ENCODE results near the gene KIF1A. TPM values are rescaled to one million over a fixed set of nuclear protein-coding genes. Genes with fewer than 3 reads are reported as not detected.

KIF1A gene
- total RNA-seq, 1 experiment from 2014 or later = 279 TPM

DNA sequence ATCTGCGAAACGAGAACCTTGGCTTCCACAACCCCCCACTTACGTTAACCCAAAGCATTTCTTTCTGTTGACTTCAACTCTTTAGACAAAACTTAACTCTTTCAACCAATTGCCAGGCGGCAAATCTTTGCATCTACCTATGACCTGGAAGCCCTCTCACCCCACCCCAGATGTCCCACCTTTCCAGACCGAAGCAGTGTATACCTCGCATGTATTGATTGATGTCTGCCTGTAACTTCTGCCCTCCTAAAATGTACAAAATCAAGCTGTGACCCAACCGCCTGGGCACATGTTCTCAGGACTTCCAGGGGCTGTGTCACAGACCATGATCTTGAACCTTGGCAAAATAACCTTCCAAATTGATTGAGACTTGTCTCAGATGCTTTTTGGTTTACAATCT, 149.6 kb downstream of the KIF1A start:
- Mint-ChIP-seq H3K9me3 (peaks cover 8% of the 10 kb centered on the region), H3K27ac (no peak overlapping the region), H3K36me3 (no peaks in the 10 kb centered on the region), H3K4me1 (no peaks in the 10 kb centered on the region), H3K4me3 (no peak overlapping the region), H3K27me3 (ENCODE audit: low read depth) (peaks cover 40% of the 10 kb centered on the region)
- POLR2A ChIA-PET = no interaction called here
- TF ChIP-seq NR1H2 (CRISPR knock-in tag; IDR thresholded peaks at IDR 0.05) (no peak), TEAD4 (CRISPR knock-in tag; IDR thresholded peaks at IDR 0.05) (no peak), HMGA2 (CRISPR knock-in tag; IDR thresholded peaks at IDR 0.05) (no peak), ZNF423 (CRISPR knock-in tag; IDR thresholded peaks at IDR 0.05) (no peak), JUN (CRISPR knock-in tag; IDR thresholded peaks at IDR 0.05) (no peak), CREB1 (CRISPR knock-in tag; IDR thresholded peaks at IDR 0.05) (no peak), ELF4 (CRISPR knock-in tag; IDR thresholded peaks at IDR 0.05; ENCODE audit: low read depth) (no peak), FOXP1 (CRISPR knock-in tag; IDR thresholded peaks at IDR 0.05; ENCODE audit: borderline replicate concordance) (no peak), OVOL2 (CRISPR knock-in tag; IDR thresholded peaks at IDR 0.05; ENCODE audit: borderline replicate concordance) (no peak), NFATC4 (CRISPR knock-in tag; IDR thresholded peaks at IDR 0.05) (no peak), ZNF396 (CRISPR knock-in tag; IDR thresholded peaks at IDR 0.05; ENCODE audit: borderline replicate concordance) (no peak), ESRRA (CRISPR knock-in tag; IDR thresholded peaks at IDR 0.05; ENCODE audit: borderline replicate concordance) (no peak)
- TF ChIP-seq, protein P1, sequence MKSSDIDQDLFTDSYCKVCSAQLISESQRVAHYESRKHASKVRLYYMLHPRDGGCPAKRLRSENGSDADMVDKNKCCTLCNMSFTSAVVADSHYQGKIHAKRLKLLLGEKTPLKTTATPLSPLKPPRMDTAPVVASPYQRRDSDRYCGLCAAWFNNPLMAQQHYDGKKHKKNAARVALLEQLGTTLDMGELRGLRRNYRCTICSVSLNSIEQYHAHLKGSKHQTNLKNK (CRISPR knock-in tag; IDR thresholded peaks at IDR 0.05) = no peak
- TF ChIP-seq, protein P2, sequence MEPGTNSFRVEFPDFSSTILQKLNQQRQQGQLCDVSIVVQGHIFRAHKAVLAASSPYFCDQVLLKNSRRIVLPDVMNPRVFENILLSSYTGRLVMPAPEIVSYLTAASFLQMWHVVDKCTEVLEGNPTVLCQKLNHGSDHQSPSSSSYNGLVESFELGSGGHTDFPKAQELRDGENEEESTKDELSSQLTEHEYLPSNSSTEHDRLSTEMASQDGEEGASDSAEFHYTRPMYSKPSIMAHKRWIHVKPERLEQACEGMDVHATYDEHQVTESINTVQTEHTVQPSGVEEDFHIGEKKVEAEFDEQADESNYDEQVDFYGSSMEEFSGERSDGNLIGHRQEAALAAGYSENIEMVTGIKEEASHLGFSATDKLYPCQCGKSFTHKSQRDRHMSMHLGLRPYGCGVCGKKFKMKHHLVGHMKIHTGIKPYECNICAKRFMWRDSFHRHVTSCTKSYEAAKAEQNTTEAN (CRISPR knock-in tag; IDR thresholded peaks at IDR 0.05) = no peak
- TF ChIP-seq, protein P3, sequence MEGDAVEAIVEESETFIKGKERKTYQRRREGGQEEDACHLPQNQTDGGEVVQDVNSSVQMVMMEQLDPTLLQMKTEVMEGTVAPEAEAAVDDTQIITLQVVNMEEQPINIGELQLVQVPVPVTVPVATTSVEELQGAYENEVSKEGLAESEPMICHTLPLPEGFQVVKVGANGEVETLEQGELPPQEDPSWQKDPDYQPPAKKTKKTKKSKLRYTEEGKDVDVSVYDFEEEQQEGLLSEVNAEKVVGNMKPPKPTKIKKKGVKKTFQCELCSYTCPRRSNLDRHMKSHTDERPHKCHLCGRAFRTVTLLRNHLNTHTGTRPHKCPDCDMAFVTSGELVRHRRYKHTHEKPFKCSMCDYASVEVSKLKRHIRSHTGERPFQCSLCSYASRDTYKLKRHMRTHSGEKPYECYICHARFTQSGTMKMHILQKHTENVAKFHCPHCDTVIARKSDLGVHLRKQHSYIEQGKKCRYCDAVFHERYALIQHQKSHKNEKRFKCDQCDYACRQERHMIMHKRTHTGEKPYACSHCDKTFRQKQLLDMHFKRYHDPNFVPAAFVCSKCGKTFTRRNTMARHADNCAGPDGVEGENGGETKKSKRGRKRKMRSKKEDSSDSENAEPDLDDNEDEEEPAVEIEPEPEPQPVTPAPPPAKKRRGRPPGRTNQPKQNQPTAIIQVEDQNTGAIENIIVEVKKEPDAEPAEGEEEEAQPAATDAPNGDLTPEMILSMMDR (IDR thresholded peaks at IDR 0.05) = no peak
- ATAC-seq = no peak
- no peak for DNase-seq (ENCODE audit: low spot score)
- CTCF ChIA-PET = interaction anchor here (1.0 kb wide), 1 partner anchor 90 kb away, joined by 3 read pairs; no protein-coding TSS in a partner anchor

DNA sequence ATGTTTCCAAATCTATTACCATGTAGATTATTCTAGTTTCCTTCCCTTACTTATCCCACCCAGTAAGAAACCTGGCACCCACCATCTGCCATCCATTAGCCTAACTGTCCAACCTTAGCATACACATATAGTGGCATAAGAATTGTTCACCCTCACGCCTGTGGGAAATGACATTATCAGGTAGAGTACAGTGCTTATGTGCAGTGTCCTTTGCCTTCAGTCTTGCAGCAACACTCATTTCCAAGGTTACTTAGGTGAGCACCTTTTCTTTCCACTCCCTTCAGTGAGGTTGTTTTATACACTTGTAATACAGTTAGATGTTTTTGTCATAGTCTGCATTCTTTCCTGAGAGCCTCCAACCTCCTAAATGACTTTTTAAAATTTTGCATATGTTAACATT, 155.4 kb downstream of the KIF1A start:
- peaks cover 27% of the 10 kb centered on the region for H3K9me3 Mint-ChIP-seq
- no peak overlapping the region for H3K27ac Mint-ChIP-seq
- CTCF ChIA-PET = no interaction called here
- no peaks in the 10 kb centered on the region for H3K36me3 Mint-ChIP-seq
- TF ChIP-seq, protein P4, sequence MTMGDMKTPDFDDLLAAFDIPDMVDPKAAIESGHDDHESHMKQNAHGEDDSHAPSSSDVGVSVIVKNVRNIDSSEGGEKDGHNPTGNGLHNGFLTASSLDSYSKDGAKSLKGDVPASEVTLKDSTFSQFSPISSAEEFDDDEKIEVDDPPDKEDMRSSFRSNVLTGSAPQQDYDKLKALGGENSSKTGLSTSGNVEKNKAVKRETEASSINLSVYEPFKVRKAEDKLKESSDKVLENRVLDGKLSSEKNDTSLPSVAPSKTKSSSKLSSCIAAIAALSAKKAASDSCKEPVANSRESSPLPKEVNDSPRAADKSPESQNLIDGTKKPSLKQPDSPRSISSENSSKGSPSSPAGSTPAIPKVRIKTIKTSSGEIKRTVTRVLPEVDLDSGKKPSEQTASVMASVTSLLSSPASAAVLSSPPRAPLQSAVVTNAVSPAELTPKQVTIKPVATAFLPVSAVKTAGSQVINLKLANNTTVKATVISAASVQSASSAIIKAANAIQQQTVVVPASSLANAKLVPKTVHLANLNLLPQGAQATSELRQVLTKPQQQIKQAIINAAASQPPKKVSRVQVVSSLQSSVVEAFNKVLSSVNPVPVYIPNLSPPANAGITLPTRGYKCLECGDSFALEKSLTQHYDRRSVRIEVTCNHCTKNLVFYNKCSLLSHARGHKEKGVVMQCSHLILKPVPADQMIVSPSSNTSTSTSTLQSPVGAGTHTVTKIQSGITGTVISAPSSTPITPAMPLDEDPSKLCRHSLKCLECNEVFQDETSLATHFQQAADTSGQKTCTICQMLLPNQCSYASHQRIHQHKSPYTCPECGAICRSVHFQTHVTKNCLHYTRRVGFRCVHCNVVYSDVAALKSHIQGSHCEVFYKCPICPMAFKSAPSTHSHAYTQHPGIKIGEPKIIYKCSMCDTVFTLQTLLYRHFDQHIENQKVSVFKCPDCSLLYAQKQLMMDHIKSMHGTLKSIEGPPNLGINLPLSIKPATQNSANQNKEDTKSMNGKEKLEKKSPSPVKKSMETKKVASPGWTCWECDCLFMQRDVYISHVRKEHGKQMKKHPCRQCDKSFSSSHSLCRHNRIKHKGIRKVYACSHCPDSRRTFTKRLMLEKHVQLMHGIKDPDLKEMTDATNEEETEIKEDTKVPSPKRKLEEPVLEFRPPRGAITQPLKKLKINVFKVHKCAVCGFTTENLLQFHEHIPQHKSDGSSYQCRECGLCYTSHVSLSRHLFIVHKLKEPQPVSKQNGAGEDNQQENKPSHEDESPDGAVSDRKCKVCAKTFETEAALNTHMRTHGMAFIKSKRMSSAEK (CRISPR knock-in tag; IDR thresholded peaks at IDR 0.05; ENCODE audit: borderline replicate concordance) = no peak
- POLR2A ChIA-PET = no interaction called here
- no peak overlapping the region for H3K4me3 Mint-ChIP-seq
- H3K4me1 Mint-ChIP-seq = no peaks in the 10 kb centered on the region
- peaks cover 3% of the 10 kb centered on the region for H3K27me3 Mint-ChIP-seq (ENCODE audit: low read depth)
- ATAC-seq (no peak), DNase-seq (ENCODE audit: low spot score) (no peak)

Other genes starting within 250 kb of the KIF1A start
- 51.4 to 61.3 TPM (median 54.6 TPM) in 3 replicates for gene CAPN10, start 233.5 kb downstream of the KIF1A start, total RNA-seq (2021)
- gene GPR35, start 194.7 kb downstream of the KIF1A start, total RNA-seq (2021) = 0.22 to 0.60 TPM (median 0.46 TPM) in 3 replicates
- gene AQP12B, start 137.3 kb downstream of the KIF1A start, total RNA-seq (2021) = not detected in 3 replicates
- not detected in 3 replicates for gene AQP12A, start 128.4 kb downstream of the KIF1A start, total RNA-seq (2021)
- 0.16 to 0.37 TPM (median 0.24 TPM) in 3 replicates for gene AGXT, start 48.6 kb upstream of the KIF1A start, total RNA-seq (2021)
- not detected in 3 replicates for gene MAB21L4, start 75.9 kb upstream of the KIF1A start, total RNA-seq (2021)
- gene CROCC2, start 86.1 kb upstream of the KIF1A start, total RNA-seq (2021) = not detected in 3 replicates
- 2.5 to 3.2 TPM (median 2.7 TPM) in 3 replicates for gene SNED1, start 178.4 kb upstream of the KIF1A start, total RNA-seq (2021)